Germinal center (tissue), 1 donor: ENCODE measurements around the gene ZBTB7C.

Experiments used
- DNase-seq: peaks from one replicate; pipeline ENCODE4 v3.0.0; 2012; ENCODE audit warnings: mixed read lengths, low spot score

The ZBTB7C gene

GRCh38 chr18:48058486-48058885 is 350.7 kb downstream of the ZBTB7C start:
- no peak for DNase-seq

GRCh38 chr18:48057018-48057417 is 352.2 kb downstream of the ZBTB7C start:
- no peak for DNase-seq

- DNase-seq, result no peak
These were observed 353.8 kb downstream of the ZBTB7C start for GRCh38 chr18:48055351-48055750.

GRCh38 chr18:48053881-48054816 is 355.0 kb downstream of the ZBTB7C start:
- no peak for DNase-seq

GRCh38 chr18:48052842-48053241 is 356.3 kb downstream of the ZBTB7C start:
- DNase-seq, result no peak

GRCh38 chr18:48051945-48052840 is 357.0 kb downstream of the ZBTB7C start:
- DNase-seq, result no peak

- no peak for DNase-seq
These were observed 359.0 kb downstream of the ZBTB7C start for GRCh38 chr18:48050176-48050575.

GRCh38 chr18:48049757-48050156 is 359.4 kb downstream of the ZBTB7C start:
- DNase-seq, result no peak

- DNase-seq, result no peak
These were observed 360.9 kb downstream of the ZBTB7C start for GRCh38 chr18:48048251-48048650.

GRCh38 chr18:48046843-48047242 is 362.3 kb downstream of the ZBTB7C start:
- no peak for DNase-seq

- DNase-seq, result no peak
These were observed 363.4 kb downstream of the ZBTB7C start for GRCh38 chr18:48045744-48046143.

GRCh38 chr18:48044944-48045343 is 364.2 kb downstream of the ZBTB7C start:
- DNase-seq, result no peak

- DNase-seq, result no peak
These were observed 366.0 kb downstream of the ZBTB7C start for GRCh38 chr18:48043166-48043565.

GRCh38 chr18:48042431-48042830 is 366.8 kb downstream of the ZBTB7C start:
- no peak for DNase-seq

GRCh38 chr18:48040457-48041110 is 368.6 kb downstream of the ZBTB7C start:
- DNase-seq, result no peak

- DNase-seq, result no peak
These were observed 369.4 kb downstream of the ZBTB7C start for GRCh38 chr18:48039769-48040215.

GRCh38 chr18:48038636-48039035 is 370.5 kb downstream of the ZBTB7C start:
- DNase-seq, result no peak

GRCh38 chr18:48037481-48038271 is 371.5 kb downstream of the ZBTB7C start:
- no peak for DNase-seq

- DNase-seq, result no peak
These were observed 372.4 kb downstream of the ZBTB7C start for GRCh38 chr18:48036641-48037421.

GRCh38 chr18:48036226-48036625 is 373.0 kb downstream of the ZBTB7C start:
- DNase-seq, result no peak

- DNase-seq, result no peak
These were observed 373.7 kb downstream of the ZBTB7C start for GRCh38 chr18:48035556-48035860.
